Posterior vena cava (tissue), 2 donors: ENCODE measurements around the gene ERP29. TPM values are rescaled to one million over a fixed set of nuclear protein-coding genes. Genes with fewer than 3 reads are reported as not detected.
"Not testable (repeated sequence)": the region's sequence is repeated elsewhere in the genome, so short reads cannot be mapped to it uniquely, and the experiment has no call there.

Experiments used
- DNase-seq: peaks from one replicate; pipeline ENCODE4 v3.0.0-alpha.2; 2020; ENCODE audit warnings: low spot score
- intact Hi-C, 2 donors: fragments of 100-400 bp; cut with DNase I; formaldehyde crosslinking; loops; one replicate each; pipeline versions ENCODE4 v1.14.1 to v1.14.2; 2022 to 2023
- long read RNA-seq, 2 donors: library from polyadenylated mRNA; unstranded; transcript quantifications; one replicate each; pipeline ENCODE4 v2.0.0, GENCODE V29; 2020 to 2021
- total RNA-seq, 2 donors: library from RNA; stranded (reverse); fragmentation: NEBNext Ultra II Directional; extraction: Animal tissue kit (Norgen Biotek cat#: 25700); gene quantifications; one replicate each; pipeline ENCODE4 v1.2.1, GENCODE V29; 2021
- donor health status: DM: yes; HTN: yes; CAD: no.
- donor health status: DM: yes; HTN: yes; CAD: no.

Gene ERP29
- 10 to 100 TPM; 30.4 to 52.2 TPM for total RNA-seq
- long read RNA-seq, donor 1, transcript ERP29-201 (3 exons, 1,735 nt): major isoform, 22 of 27 reads
- long read RNA-seq, donor 1, partial matches to known transcripts: 4 of 27 reads
- long read RNA-seq, donor 1, other reads (novel, unspliced or antisense): 0 of 27 reads
- long read RNA-seq, donor 2, transcript ERP29-202 (2 exons, 1,333 nt): minor isoform, 14 of 125 reads
- long read RNA-seq, donor 2, transcript ERP29-201 (3 exons, 1,735 nt): major isoform, 106 of 125 reads
- long read RNA-seq, donor 2, partial matches to known transcripts: 2 of 125 reads
- long read RNA-seq, donor 2, other reads (novel, unspliced or antisense): 3 of 125 reads

- DNase-seq: peak; percentile 100
- intact Hi-C loops: loop anchor here in 1 of 2 donors (10.0 kb wide), 1 partner anchor 68 kb away; no protein-coding TSS in a partner anchor
These were observed at the start of gene ERP29, which contains the start of gene TMEM116 for GRCh38 chr12:112012775-112013600. TSS of gene ERP29 (plus strand) at chr12:112013426. CDS start at chr12:112013466, 40 bp downstream. TSS of gene TMEM116 (minus strand) at chr12:112013165. CDS start at chr12:112005270, 7,895 bp downstream.

- no peak for DNase-seq
- intact Hi-C loops: no loop called here
These were observed 48.3 kb upstream of the ERP29 start for GRCh38 chr12:111964935-111965334.

GRCh38 chr12:111971800-111972199 lies 41.4 kb upstream of the ERP29 start:
- intact Hi-C loops: loop anchor here in 1 of 2 donors (2.0 kb wide), 1 partner anchor 43 kb away; no protein-coding TSS in a partner anchor
- DNase-seq: no peak

GRCh38 chr12:111975161-111975931 lies 37.9 kb upstream of the ERP29 start:
- DNase-seq: no peak
- intact Hi-C loops: no loop called here

- DNase-seq: no peak
- intact Hi-C loops: no loop called here
These were observed 36.9 kb upstream of the ERP29 start for GRCh38 chr12:111976291-111976690.

GRCh38 chr12:111976860-111977259 lies 36.4 kb upstream of the ERP29 start:
- no peak for DNase-seq
- intact Hi-C loops: no loop called here

- intact Hi-C loops: no loop called here
- DNase-seq: no peak
These were observed 34.7 kb upstream of the ERP29 start for GRCh38 chr12:111978545-111978944.

GRCh38 chr12:111980598-111980997 lies 32.6 kb upstream of the ERP29 start:
- no peak for DNase-seq
- intact Hi-C loops: no loop called here

GRCh38 chr12:111981987-111982386 lies 31.2 kb upstream of the ERP29 start:
- intact Hi-C loops: loop anchor here in 1 of 2 donors (2.0 kb wide), 1 partner anchor 201 kb away; no protein-coding TSS in a partner anchor
- no peak for DNase-seq

GRCh38 chr12:111984820-111985219 lies 28.4 kb upstream of the ERP29 start:
- DNase-seq: no peak
- intact Hi-C loops: no loop called here

GRCh38 chr12:111991535-111991934 lies 21.7 kb upstream of the ERP29 start:
- intact Hi-C loops: loop anchor here in 1 of 2 donors (5.0 kb wide), 1 partner anchor 1189 kb away; no protein-coding TSS in a partner anchor
- DNase-seq: no peak

GRCh38 chr12:111991946-111992345 lies 21.3 kb upstream of the ERP29 start:
- no peak for DNase-seq
- intact Hi-C loops: loop anchor here in 1 of 2 donors (5.0 kb wide), 1 partner anchor 1190 kb away; no protein-coding TSS in a partner anchor

- intact Hi-C loops: loop anchor here in 1 of 2 donors (5.0 kb wide), 1 partner anchor 1190 kb away; no protein-coding TSS in a partner anchor
- DNase-seq: no peak
These were observed 20.8 kb upstream of the ERP29 start for GRCh38 chr12:111992464-111992863.

- intact Hi-C loops: loop anchor here in 1 of 2 donors (5.0 kb wide), 1 partner anchor 1191 kb away; no protein-coding TSS in a partner anchor
- DNase-seq: no peak
These were observed 19.7 kb upstream of the ERP29 start for GRCh38 chr12:111993292-111994150.

GRCh38 chr12:111994211-111995111 lies 18.8 kb upstream of the ERP29 start:
- DNase-seq: not testable (repeated sequence)
- intact Hi-C loops: loop anchor here in 1 of 2 donors (5.0 kb wide), 1 partner anchor 1192 kb away; no protein-coding TSS in a partner anchor

- no peak for DNase-seq
- intact Hi-C loops: no loop called here
These were observed 17.3 kb upstream of the ERP29 start for GRCh38 chr12:111995782-111996480.
